Transverse colon (tissue), 3 donors: ENCODE data around the gene MDFIC2.

Source experiments
- CTCF ChIP-seq, 5 experiments: fragments of 200-600 bp in 3 of 5; fragments of 450-650 bp in 2 of 5; sonication (generic) in 3 of 5; IDR thresholded peaks; 1 replicate in 2 of 5; 2 replicates in 3 of 5; pipeline ENCODE4 v1.5.1; 2016 to 2017; ENCODE audit warnings: antibody characterized with exemption in 5 of 5, inconsistent platforms in 3 of 5, mild to moderate bottlenecking in 2 of 5, moderate library complexity in 1 of 5
- POLR2A ChIP-seq: fragments of 450-650 bp; IDR thresholded peaks from one replicate; pipeline ENCODE4 v1.6.1; 2016; ENCODE audit warnings: antibody characterized with exemption, mild to moderate bottlenecking, moderate library complexity

- no peak for TF ChIP-seq POLR2A
- no peak for TF ChIP-seq CTCF (IDR thresholded peaks at IDR 0.05)
These were observed 122.5 kb downstream of the MDFIC2 start for GRCh38 chr3:70189884-70190473.
